Upper lobe of left lung (tissue), 4 donors: ENCODE results near the gene KRTAP4-4.

Experiments
- CTCF ChIP-seq, 6 experiments: fragments of 450-650 bp in 4 of 6; fragments of 200-600 bp in 2 of 6; sonication (generic) in 2 of 6; IDR thresholded peaks; one replicate each; pipeline ENCODE4 v1.5.1; 2016 to 2019; ENCODE audit warnings: antibody characterized with exemption in 6 of 6
- POLR2A ChIP-seq, 4 donors: fragments of 450-650 bp; IDR thresholded peaks; one replicate each; pipeline ENCODE4 v1.5.1; 2016 to 2017; ENCODE audit warnings: antibody characterized with exemption in 4 of 4, mild to moderate bottlenecking in 2 of 4
- POLR2AphosphoS5 ChIP-seq, 2 donors: sonication (generic); formaldehyde crosslinking; IDR thresholded peaks; one replicate each; pipeline ENCODE4 v1.5.1; 2017; ENCODE audit warnings: antibody characterized with exemption in 2 of 2

GRCh38 chr17:41144846-41145245 is 15.7 kb downstream of the KRTAP4-4 start:
- no peak for TF ChIP-seq POLR2A (IDR thresholded peaks at IDR 0.05)
- no peak for TF ChIP-seq POLR2AphosphoS5 (IDR thresholded peaks at IDR 0.05)
- no peak for TF ChIP-seq CTCF (IDR thresholded peaks at IDR 0.05)
